ENCODE results near the gene ZDHHC17. TPM values are rescaled to one million over a fixed set of nuclear protein-coding genes. Genes with fewer than 3 reads are reported as not detected.

ZDHHC17 gene
- total RNA-seq, 1 donor from 2014 or later: 39.6 TPM

DNA sequence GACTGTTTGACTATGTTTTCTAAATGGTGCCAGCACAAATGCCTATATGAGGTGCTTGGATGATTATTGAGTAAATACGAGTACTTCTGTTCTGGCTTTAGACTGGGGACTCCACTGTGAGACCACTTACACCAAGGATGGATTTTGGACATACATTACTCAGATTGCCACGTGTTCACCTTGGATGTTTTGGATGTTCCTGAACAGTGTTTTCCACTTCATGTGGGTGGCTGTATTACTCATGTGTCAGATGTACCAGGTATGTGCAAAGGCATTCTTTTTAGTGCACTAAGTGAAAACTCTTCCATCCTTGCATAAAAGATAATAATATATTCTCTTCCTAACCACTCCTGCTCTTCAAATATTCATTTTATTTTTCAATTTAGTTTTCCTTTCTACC lies 84.2 kb downstream of the ZDHHC17 start:
- H3K27ac Mint-ChIP-seq (ENCODE audit: unreplicated experiment): no peak overlapping the region
- TF ChIP-seq, protein P1, sequence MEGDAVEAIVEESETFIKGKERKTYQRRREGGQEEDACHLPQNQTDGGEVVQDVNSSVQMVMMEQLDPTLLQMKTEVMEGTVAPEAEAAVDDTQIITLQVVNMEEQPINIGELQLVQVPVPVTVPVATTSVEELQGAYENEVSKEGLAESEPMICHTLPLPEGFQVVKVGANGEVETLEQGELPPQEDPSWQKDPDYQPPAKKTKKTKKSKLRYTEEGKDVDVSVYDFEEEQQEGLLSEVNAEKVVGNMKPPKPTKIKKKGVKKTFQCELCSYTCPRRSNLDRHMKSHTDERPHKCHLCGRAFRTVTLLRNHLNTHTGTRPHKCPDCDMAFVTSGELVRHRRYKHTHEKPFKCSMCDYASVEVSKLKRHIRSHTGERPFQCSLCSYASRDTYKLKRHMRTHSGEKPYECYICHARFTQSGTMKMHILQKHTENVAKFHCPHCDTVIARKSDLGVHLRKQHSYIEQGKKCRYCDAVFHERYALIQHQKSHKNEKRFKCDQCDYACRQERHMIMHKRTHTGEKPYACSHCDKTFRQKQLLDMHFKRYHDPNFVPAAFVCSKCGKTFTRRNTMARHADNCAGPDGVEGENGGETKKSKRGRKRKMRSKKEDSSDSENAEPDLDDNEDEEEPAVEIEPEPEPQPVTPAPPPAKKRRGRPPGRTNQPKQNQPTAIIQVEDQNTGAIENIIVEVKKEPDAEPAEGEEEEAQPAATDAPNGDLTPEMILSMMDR (IDR thresholded peaks at IDR 0.05): no peak
- H3K36me3 Mint-ChIP-seq (ENCODE audit: low read depth): peaks cover 16% of the 10 kb centered on the region
- no peaks in the 10 kb centered on the region for H3K27me3 Mint-ChIP-seq (ENCODE audit: low read depth)
- DNase-seq (ENCODE audit: low spot score): no peak
- H3K4me3 Mint-ChIP-seq (ENCODE audit: unreplicated experiment): no peak overlapping the region
- peaks cover 12% of the 10 kb centered on the region for H3K4me1 Mint-ChIP-seq (ENCODE audit: low read depth)
- no peaks in the 10 kb centered on the region for H3K9me3 Mint-ChIP-seq (ENCODE audit: low read depth)

DNA sequence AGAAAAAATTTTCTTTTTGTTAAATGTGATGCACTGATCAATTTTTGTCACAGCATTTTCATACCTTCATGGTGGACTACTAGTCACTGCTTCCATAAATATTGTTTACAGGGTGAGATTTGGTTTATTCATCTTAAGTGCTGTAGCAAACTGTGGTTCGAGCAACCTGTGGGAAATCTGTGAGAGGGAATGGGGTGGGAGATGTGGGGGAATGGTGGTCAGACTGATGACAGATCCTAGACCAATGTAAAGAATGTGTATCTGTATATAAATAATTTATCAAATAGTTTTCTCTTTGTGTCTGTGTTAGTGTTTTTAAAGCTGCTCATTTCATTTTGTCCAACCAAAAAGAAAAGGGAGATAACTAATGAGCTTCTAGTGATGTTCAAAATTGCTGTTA lies 88.2 kb downstream of the ZDHHC17 start:
- Mint-ChIP-seq H3K27ac (ENCODE audit: unreplicated experiment) (peak overlapping the region; percentile 50), H3K9me3 (ENCODE audit: low read depth) (peaks cover 10% of the 10 kb centered on the region), H3K4me3 (ENCODE audit: unreplicated experiment) (no peak overlapping the region), H3K4me1 (ENCODE audit: low read depth) (peaks cover 12% of the 10 kb centered on the region), H3K27me3 (ENCODE audit: low read depth) (no peaks in the 10 kb centered on the region), H3K36me3 (ENCODE audit: low read depth) (peaks cover 29% of the 10 kb centered on the region)
- DNase-seq (ENCODE audit: low spot score): no peak
- TF ChIP-seq, protein P1 (IDR thresholded peaks at IDR 0.05): no peak

DNA sequence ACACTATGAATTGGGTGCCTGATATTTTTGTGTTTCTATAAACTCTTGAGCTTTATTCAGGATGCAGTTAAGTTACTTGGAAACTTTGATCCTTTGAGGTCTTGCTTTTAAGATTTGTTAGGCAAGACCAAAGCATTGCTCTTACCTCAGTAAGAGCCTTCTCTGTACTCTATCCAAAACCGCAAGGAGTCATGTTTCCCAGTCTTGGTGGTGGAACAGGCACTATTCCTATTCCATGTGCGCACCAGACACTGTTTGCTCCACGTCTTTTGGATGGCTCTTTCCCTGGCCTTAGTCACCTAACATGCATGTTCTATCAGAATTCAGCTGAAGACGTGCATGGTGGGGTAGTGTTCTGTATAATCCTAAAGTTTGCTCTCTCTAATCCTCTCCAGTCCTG lies 91.4 kb downstream of the ZDHHC17 start:
- peaks cover 14% of the 10 kb centered on the region for H3K9me3 Mint-ChIP-seq (ENCODE audit: low read depth)
- DNase-seq (ENCODE audit: low spot score): no peak
- TF ChIP-seq, protein P1 (IDR thresholded peaks at IDR 0.05): no peak
- peaks cover 25% of the 10 kb centered on the region for H3K4me1 Mint-ChIP-seq (ENCODE audit: low read depth)
- peak overlapping the region; percentile 55 for H3K27ac Mint-ChIP-seq (ENCODE audit: unreplicated experiment)
- no peaks in the 10 kb centered on the region for H3K27me3 Mint-ChIP-seq (ENCODE audit: low read depth)
- H3K36me3 Mint-ChIP-seq (ENCODE audit: low read depth): peaks cover 55% of the 10 kb centered on the region
- H3K4me3 Mint-ChIP-seq (ENCODE audit: unreplicated experiment): no peak overlapping the region

DNA sequence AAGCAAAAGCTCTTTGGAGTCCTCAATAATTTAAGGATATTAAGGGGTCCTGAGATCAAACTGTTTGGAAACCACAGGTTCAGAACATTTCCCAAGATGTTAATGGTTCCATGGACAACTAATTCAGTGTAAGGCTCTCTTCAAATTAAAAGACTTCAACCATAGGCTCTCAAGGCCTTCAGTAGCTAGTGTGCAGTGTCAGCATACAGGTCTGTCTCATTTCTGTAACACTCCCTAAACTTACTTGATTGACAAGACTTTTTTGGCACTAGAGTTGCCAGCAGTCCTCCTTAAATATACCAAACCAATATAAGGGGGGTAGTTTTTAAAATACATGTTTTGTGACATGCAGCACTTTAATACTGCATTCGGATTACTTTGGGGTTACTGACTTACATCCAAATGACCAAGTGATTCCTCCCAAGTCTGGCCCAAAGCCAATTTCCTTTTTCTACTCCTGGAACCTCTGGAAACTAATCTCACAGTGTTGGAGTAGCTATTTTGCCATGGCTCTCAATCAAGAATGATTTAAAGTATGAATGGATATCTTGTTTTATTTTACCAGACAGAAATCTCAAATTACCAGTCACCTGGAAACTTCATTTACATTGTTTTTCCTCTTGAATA lies 92.2 kb downstream of the ZDHHC17 start:
- peaks cover 14% of the 10 kb centered on the region for H3K9me3 Mint-ChIP-seq (ENCODE audit: low read depth)
- peaks cover 28% of the 10 kb centered on the region for H3K4me1 Mint-ChIP-seq (ENCODE audit: low read depth)
- H3K36me3 Mint-ChIP-seq (ENCODE audit: low read depth): peaks cover 52% of the 10 kb centered on the region
- no peaks in the 10 kb centered on the region for H3K27me3 Mint-ChIP-seq (ENCODE audit: low read depth)
- TF ChIP-seq, protein P1 (IDR thresholded peaks at IDR 0.05): no peak
- H3K27ac Mint-ChIP-seq (ENCODE audit: unreplicated experiment): no peak overlapping the region
- no peak overlapping the region for H3K4me3 Mint-ChIP-seq (ENCODE audit: unreplicated experiment)
- DNase-seq (ENCODE audit: low spot score): no peak

DNA sequence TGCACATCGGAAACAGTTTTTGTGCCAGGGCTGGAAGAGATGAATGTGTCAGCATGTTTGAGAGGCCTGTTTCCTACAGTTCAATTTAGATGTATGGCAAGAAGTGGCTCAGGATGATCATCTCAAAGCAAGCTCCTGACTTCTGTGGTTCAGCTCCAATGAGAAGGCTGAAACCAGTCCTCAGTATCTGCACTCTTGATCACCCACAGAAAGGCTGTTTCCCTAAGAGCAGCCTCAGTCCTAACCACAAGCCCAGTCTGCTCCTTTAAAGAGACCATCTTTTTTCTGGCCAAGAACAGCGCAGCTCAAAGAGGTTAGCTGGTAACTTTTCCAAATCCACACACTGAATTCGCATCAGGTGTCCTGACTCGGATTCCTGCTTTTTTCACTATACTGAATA lies 95.7 kb downstream of the ZDHHC17 start:
- Mint-ChIP-seq H3K27me3 (ENCODE audit: low read depth) (no peaks in the 10 kb centered on the region), H3K36me3 (ENCODE audit: low read depth) (peaks cover 63% of the 10 kb centered on the region), H3K27ac (ENCODE audit: unreplicated experiment) (peak overlapping the region; percentile 54), H3K4me1 (ENCODE audit: low read depth) (peaks cover 47% of the 10 kb centered on the region), H3K4me3 (ENCODE audit: unreplicated experiment) (no peak overlapping the region), H3K9me3 (ENCODE audit: low read depth) (peaks cover 14% of the 10 kb centered on the region)
- TF ChIP-seq, protein P1 (IDR thresholded peaks at IDR 0.05): no peak
- DNase-seq (ENCODE audit: low spot score): no peak

Data from chondrocyte (in vitro differentiated cells).